GM06990 (cell line): ENCODE measurements around the gene LGALS14.

ENCODE experiments used
- DNase-seq: peaks from one replicate; pipeline ENCODE4 v3.0.0-alpha.2; 2011; ENCODE audit not compliant: insufficient read length; ENCODE audit errors: extremely low read depth
- H3K27me3 ChIP-seq: replicated peaks from 2 replicates; pipeline ENCODE4 v1.6.0; 2011; ENCODE audit warnings: low read length; ENCODE audit not compliant: control insufficient read depth, insufficient read depth
- H3K36me3 ChIP-seq: 2 replicates; pipeline ENCODE4 v1.5.1; 2011; ENCODE audit warnings: low read length; ENCODE audit not compliant: control insufficient read depth, insufficient read depth
- H3K4me3 ChIP-seq: replicated peaks from 2 replicates; pipeline ENCODE4 v1.5.1; 2011; ENCODE audit warnings: low read depth, mild to moderate bottlenecking, control low read depth, low read length
- CTCF ChIP-seq: IDR thresholded peaks from 2 replicates; pipeline ENCODE4 v1.5.1; 2011; ENCODE audit warnings: low read length, control low read depth, mild to moderate bottlenecking, inconsistent platforms; ENCODE audit not compliant: insufficient read depth, poor library complexity, severe bottlenecking

LGALS14 gene

GRCh38 chr19:39696387-39696786 is 7.9 kb upstream of the LGALS14 start:
- Histone ChIP-seq H3K27me3 (no peaks in the 10 kb centered on the region), H3K36me3 (no peaks in the 10 kb centered on the region), H3K4me3 (no peak overlapping the region)
- DNase-seq, result no peak
- TF ChIP-seq CTCF, result no peak

GRCh38 chr19:39698535-39698934 is 5.7 kb upstream of the LGALS14 start:
- no peak for TF ChIP-seq CTCF
- no peak overlapping the region for H3K4me3 ChIP-seq
- H3K36me3 ChIP-seq, result no peaks in the 10 kb centered on the region
- H3K27me3 ChIP-seq, result no peaks in the 10 kb centered on the region
- DNase-seq, result no peak

GRCh38 chr19:39701291-39701690 is 3.0 kb upstream of the LGALS14 start:
- no peak for TF ChIP-seq CTCF

GRCh38 chr19:39705578-39706188 is 1.4 kb downstream of the LGALS14 start:
- Histone ChIP-seq H3K36me3 (no peaks in the 10 kb centered on the region), H3K27me3 (no peaks in the 10 kb centered on the region), H3K4me3 (no peak overlapping the region)
- DNase-seq, result no peak
- no peak for TF ChIP-seq CTCF

More at GRCh38 chr19:39701291-39701690, 3.0 kb upstream of the LGALS14 start:
- Histone ChIP-seq H3K4me3 (no peak overlapping the region), H3K27me3 (no peaks in the 10 kb centered on the region), H3K36me3 (no peaks in the 10 kb centered on the region)
- no peak for DNase-seq

- TF ChIP-seq CTCF, result no peak
- DNase-seq, result no peak
- no peak overlapping the region for H3K4me3 ChIP-seq
- no peaks in the 10 kb centered on the region for H3K27me3 ChIP-seq
- H3K36me3 ChIP-seq, result no peaks in the 10 kb centered on the region
Measured at GRCh38 chr19:39708594-39708993, 4.3 kb downstream of the LGALS14 start.
